Measurements from ENCODE around the gene AKAP6. TPM values are rescaled to one million over a fixed set of nuclear protein-coding genes. Genes with fewer than 3 reads are reported as not detected.

The AKAP6 gene
- total RNA-seq, 1 donor from 2014 or later = 0.53 TPM

DNA sequence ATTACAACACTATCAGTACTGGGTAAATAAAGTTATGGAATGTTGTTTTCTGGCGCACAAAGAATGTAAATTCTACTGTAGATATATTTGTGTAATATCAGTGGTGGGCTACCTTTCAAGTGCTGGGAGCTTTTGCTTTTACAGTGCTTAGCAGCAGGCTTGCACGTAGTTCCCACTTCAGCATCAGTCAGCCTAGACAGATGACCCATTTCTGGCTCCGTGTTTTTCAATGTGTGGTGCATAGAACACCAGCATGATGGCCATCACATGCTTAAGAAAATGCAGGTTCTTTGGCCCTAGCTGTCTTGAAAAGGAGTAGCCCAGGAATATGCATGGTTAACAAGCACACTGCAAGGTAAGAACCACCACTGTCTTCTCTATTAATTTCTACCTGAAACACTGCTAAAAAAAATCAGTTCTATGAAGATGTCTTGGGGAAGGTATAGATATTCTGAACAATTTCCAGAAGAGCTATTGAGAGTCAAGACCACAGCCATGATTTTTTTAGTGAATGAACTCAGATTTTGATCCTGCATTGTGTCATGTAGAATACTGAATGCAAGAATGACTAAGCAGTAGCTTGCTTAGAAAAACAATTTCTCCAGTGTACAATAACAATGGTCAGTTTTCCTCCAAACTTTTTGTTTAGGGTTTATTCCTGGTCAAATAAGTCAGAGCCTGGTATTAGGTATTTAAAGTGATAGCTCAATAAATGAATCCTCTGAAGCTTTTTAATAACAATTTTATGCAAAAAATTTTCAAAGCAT, 195.7 kb downstream of the AKAP6 start:
- Mint-ChIP-seq H3K4me3 (no peak overlapping the region), H3K9me3 (peaks cover 3% of the 10 kb centered on the region)

DNA sequence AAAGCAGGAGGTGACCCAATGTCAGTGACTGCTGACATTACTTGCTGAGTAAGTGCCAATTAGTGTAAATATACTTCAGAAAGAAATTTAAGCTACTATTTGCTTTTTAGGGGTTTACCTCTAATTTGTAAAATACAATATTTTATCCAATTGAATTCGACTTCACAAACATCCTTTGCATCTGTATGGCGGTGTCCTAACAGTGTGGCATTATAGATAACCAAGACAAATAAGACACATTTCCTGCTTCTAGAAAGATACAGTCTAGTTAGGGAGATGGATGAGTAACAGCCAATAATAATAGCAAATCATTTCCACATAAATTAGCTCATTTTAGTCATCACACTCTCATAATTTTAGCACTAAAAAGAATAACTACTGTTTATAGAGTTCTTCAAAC, 196.5 kb downstream of the AKAP6 start:
- ChIA-PET POLR2A (no interaction called here), CTCF (no interaction called here)
- intact Hi-C loops (cut with micrococcal nuclease) = no loop called here
- Mint-ChIP-seq H3K4me3 (no peak overlapping the region), H3K9me3 (peaks cover 2% of the 10 kb centered on the region), H3K4me1 (no peaks in the 10 kb centered on the region), H3K27ac (no peak overlapping the region), H3K27me3 (no peaks in the 10 kb centered on the region), H3K36me3 (ENCODE audit: low read depth) (no peaks in the 10 kb centered on the region)
- TF ChIP-seq, protein P1, sequence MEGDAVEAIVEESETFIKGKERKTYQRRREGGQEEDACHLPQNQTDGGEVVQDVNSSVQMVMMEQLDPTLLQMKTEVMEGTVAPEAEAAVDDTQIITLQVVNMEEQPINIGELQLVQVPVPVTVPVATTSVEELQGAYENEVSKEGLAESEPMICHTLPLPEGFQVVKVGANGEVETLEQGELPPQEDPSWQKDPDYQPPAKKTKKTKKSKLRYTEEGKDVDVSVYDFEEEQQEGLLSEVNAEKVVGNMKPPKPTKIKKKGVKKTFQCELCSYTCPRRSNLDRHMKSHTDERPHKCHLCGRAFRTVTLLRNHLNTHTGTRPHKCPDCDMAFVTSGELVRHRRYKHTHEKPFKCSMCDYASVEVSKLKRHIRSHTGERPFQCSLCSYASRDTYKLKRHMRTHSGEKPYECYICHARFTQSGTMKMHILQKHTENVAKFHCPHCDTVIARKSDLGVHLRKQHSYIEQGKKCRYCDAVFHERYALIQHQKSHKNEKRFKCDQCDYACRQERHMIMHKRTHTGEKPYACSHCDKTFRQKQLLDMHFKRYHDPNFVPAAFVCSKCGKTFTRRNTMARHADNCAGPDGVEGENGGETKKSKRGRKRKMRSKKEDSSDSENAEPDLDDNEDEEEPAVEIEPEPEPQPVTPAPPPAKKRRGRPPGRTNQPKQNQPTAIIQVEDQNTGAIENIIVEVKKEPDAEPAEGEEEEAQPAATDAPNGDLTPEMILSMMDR (IDR thresholded peaks at IDR 0.05) = no peak
- ATAC-seq (ENCODE audit: low read depth) = no peak
- DNase-seq = no peak

More for the DNA sequence above, 195.7 kb downstream of the AKAP6 start:
- POLR2A ChIA-PET = no interaction called here
- CTCF ChIA-PET = no interaction called here
- ATAC-seq (ENCODE audit: low read depth) = no peak
- no peak for DNase-seq
- Mint-ChIP-seq H3K27ac (no peak overlapping the region), H3K4me1 (no peaks in the 10 kb centered on the region), H3K27me3 (no peaks in the 10 kb centered on the region), H3K36me3 (ENCODE audit: low read depth) (no peaks in the 10 kb centered on the region)
- TF ChIP-seq, protein P1 (IDR thresholded peaks at IDR 0.05) = no peak
- intact Hi-C loops (cut with micrococcal nuclease) = no loop called here

DNA sequence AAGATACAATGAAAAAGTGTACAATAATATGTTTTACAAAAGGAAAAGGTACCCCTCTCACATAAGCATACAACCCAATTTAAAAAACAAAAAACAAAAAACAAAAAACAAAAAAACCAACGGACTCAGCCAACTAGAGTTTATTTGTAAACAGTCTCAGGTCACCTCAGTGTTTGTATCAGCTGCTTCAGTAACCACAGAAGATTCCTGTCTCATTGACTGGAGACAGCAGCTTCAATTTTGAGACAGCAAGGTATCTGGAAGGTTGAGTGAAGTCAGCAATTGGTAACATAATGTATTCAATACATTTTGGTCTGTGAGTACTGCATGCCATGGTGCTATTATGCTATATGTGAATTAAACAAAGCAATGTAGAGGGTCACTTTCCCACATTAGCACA, 201.7 kb downstream of the AKAP6 start:
- Mint-ChIP-seq H3K9me3 (no peaks in the 10 kb centered on the region), H3K27me3 (peaks cover 2% of the 10 kb centered on the region)

DNA sequence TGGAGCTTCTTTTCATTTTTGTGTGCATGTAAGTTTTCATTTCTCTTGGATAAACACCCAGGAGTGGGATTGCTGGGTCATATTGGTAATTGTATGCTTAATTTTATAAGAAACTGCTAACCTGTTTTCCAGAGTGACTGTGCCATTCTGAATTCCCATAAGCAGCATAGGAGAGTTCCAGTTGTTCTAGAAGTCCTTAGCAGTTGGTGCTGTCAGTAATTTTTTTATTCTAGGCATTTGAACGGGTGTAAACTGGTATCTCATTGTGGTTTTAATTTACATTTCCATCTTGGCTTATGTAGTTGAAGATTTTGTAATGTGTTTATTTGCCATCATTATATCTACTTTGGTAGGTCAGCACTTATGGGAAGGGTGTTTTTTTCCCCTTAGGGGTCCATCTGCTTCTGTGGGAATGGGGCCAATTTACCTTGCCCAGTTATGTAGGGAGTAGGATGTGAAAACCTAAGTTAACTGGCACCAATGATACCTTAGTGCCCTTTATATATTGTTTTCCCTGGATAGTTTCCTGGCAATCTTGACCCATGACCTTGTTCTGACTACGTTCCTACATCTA, 202.9 kb downstream of the AKAP6 start:
- Mint-ChIP-seq H3K4me1 (no peaks in the 10 kb centered on the region), H3K27ac (no peak overlapping the region), H3K4me3 (no peak overlapping the region), H3K9me3 (no peaks in the 10 kb centered on the region), H3K27me3 (peaks cover 2% of the 10 kb centered on the region), H3K36me3 (ENCODE audit: low read depth) (no peaks in the 10 kb centered on the region)
- ATAC-seq (ENCODE audit: low read depth) (no peak), DNase-seq (no peak)
- TF ChIP-seq, protein P1 (IDR thresholded peaks at IDR 0.05) = no peak
- ChIA-PET POLR2A (no interaction called here), CTCF (no interaction called here)
- intact Hi-C loops (cut with micrococcal nuclease) = no loop called here

More for the DNA sequence above, 201.7 kb downstream of the AKAP6 start:
- Mint-ChIP-seq H3K4me1 (no peaks in the 10 kb centered on the region), H3K27ac (no peak overlapping the region), H3K4me3 (no peak overlapping the region), H3K36me3 (ENCODE audit: low read depth) (no peaks in the 10 kb centered on the region)
- ATAC-seq (ENCODE audit: low read depth) = no peak
- TF ChIP-seq, protein P1 (IDR thresholded peaks at IDR 0.05) = no peak
- POLR2A ChIA-PET = no interaction called here
- intact Hi-C loops (cut with micrococcal nuclease) = no loop called here
- no peak for DNase-seq
- CTCF ChIA-PET = no interaction called here

DNA sequence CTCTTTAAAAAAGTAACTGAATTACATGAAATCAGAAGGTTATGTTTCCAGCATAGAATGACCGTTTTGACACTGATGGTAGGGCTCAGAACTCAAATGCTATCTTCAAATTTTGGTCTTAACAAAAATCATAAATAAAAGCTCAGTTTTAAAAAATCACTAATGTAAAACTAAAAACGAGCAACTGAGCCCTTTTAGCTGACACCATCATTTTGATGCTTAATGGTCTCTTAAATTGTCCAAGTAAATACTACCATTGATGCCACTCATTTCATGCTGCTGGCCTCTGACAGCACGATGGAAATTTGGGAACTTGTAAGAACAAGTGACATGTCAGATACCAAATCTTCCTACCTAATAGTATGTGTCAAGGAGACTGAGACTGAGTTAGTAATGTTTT, 205.0 kb downstream of the AKAP6 start:
- ChIA-PET CTCF (no interaction called here), POLR2A (no interaction called here)
- Mint-ChIP-seq H3K27ac (no peak overlapping the region), H3K27me3 (peaks cover 2% of the 10 kb centered on the region), H3K4me3 (no peak overlapping the region), H3K4me1 (no peaks in the 10 kb centered on the region), H3K9me3 (no peaks in the 10 kb centered on the region), H3K36me3 (ENCODE audit: low read depth) (no peaks in the 10 kb centered on the region)
- intact Hi-C loops (cut with micrococcal nuclease) = no loop called here
- DNase-seq (no peak), ATAC-seq (ENCODE audit: low read depth) (no peak)
- TF ChIP-seq, protein P1 (IDR thresholded peaks at IDR 0.05) = no peak
